HG03558 (cell line): ENCODE results near the gene DENND5A.
"Not testable (repeated sequence)": the region's sequence is repeated elsewhere in the genome, so short reads cannot be mapped to it uniquely, and the experiment has no call there.

Source experiments
- ATAC-seq: cut with Tn5 transposase; IDR thresholded peaks from one replicate; pipeline ENCODE4 v1.9.1; 2021; ENCODE audit warnings: moderate number of reproducible peaks; ENCODE audit not compliant: unreplicated experiment; ENCODE audit errors: extremely low read depth

The DENND5A gene

DNA sequence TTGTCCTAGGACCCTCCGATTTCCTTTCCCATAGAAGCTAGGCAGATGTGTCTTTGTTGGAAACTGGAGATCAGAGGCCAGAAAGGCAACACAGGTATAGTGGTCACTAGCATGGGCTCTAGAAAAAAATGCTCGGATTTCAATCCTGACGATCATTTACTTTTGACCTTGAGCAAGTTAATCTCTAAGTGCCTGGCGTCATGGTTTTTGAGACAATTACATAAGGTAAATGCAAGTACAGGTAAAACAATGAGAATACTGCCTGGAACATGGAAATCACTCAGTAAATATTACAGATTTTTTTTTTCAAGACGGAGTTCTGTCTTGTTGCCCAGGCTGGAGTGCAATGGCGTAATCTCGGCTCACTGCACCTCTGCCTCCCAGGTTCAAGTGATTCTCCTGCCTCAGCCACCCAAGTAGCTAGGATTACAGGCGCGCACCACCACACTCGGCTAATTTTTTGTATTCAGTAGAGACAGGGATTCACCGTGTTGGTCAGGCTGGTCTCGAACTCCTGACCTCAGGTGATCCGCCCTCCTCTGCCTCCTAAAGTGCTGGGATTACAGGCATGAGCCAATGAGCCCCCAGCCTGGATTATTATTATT lies 1.1 kb upstream of the DENND5A start:
- no peak for ATAC-seq

GRCh38 chr11:9264316-9265210 lies 587 bp downstream of the DENND5A start:
- no peak for ATAC-seq

DNA sequence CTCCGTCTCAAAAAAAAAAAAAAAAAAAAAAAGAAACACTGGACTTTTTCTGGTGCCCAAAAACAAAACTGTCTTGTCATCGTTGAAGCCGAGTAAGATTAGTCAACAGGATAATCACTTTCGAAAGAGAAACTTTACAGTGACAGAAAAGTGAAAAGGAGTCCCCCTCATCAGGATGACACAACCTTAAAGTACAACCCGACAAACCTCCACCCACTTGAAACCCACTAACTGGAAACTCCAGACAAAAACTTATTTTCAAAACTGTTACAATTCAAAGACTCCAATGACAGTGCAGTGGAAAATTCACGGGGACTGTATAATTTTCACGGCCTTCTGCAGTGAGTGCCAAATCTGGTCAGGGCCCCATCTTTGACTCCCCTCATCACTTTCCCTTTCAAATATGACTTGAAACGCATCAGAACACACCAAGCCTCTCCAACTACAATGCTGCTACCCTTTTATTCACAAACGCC lies 1.3 kb downstream of the DENND5A start:
- ATAC-seq: peak; percentile 64

DNA sequence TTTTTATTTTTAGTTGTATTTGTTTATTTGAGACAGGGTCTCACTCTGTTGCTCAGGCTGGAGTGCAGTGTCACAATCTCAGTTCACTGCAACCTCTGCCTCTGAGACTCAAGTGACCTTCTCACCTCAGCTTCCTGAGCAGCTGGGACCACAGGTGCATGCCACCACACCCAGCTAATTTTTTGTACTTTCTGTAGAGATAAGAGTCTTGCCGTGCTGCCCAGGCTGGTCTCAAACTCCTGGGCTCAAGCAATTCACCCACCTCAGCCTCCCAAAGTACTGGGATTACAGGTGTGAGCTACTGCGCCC lies 4.4 kb downstream of the DENND5A start:
- ATAC-seq: not testable (repeated sequence)

DNA sequence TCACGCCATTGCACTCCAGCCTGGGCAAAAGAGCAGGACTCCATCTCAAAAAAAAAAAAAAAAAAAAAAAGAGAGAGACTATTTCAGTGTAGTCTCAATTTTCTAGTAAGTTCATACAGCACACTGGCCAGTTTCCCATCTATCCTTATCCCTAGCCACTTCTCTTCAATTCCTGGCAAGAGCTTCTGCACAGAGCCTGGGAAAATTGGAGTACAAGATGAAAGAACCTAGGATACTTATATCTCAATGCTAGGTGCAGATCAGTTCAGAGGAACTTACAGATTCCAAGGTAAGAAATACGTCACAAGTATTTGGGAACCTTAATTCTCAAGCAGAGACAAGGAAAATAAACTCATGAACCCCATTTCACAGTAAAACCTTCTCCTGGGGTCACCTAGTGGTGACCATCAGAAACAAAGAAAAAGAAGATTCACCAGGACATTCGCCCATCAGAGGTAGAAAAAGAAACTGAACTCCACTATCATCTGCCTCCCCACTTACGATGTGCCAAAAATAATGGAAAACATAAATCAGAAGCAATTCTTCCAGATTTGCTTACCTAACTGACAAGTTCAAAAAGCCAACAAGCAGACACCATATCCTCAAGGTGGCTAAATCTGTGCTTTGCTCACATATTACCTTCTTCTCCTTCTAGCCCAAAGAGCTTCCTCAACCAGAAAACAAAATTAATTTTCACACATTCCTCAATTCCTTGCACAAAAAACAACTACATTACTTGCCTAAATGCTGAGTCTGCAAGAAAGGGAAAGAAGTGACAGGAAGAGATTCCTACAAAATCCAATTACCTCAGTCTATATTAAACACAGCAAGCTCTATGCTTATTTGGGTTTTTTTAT lies 4.9 kb downstream of the DENND5A start:
- ATAC-seq: no peak

DNA sequence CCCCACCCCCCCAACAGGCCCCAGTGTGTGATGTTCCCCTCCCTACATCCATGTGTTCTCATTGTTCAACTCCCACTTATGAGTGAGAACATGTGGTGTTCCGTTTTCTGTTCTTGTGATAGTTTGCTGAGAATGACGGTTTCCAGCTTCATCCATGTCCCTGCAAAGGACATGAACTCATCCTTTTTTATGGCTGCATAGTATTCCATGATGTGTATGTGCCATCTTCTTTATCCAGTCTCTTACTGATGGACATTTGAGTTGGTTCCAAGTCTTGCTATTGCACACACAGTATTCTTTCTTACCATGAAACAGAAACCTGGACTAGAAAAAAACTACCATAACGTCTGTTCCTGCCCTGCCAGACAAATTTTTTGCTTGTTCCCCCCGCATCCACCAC lies 6.9 kb downstream of the DENND5A start:
- ATAC-seq: not testable (repeated sequence)

- ATAC-seq: no peak
Measured at GRCh38 chr11:9254416-9254815, 10.7 kb downstream of the DENND5A start.

- no peak for ATAC-seq
Measured at GRCh38 chr11:9253086-9253485, 12.1 kb downstream of the DENND5A start.

- no peak for ATAC-seq
Measured at GRCh38 chr11:9251311-9251710, 13.8 kb downstream of the DENND5A start.

- peak; percentile 55 for ATAC-seq
Measured at GRCh38 chr11:9250139-9250582, 15.0 kb downstream of the DENND5A start.

DNA sequence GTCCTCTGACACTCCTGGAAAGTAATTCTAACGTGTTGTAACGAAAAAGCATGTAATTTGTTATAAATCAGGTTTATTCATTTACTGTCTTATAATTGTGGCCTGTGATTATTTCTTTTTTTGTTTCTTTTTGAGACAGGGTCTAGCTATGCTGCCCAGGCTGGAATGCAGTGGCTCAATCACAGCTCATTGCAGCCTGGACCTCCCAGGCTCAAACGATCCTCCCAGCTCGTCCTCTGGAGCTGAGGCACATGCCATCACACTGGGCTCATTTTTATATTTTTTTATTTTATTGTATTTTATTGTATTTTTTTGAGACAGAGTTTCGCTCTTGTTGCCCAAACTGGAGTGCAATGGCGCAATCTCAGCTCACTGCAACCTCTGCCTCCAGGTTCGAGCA lies 15.9 kb downstream of the DENND5A start:
- ATAC-seq: no peak

GRCh38 chr11:9247863-9248262 lies 17.3 kb downstream of the DENND5A start:
- ATAC-seq: no peak

GRCh38 chr11:9236242-9236641 lies 28.9 kb downstream of the DENND5A start:
- not testable (repeated sequence) for ATAC-seq

DNA sequence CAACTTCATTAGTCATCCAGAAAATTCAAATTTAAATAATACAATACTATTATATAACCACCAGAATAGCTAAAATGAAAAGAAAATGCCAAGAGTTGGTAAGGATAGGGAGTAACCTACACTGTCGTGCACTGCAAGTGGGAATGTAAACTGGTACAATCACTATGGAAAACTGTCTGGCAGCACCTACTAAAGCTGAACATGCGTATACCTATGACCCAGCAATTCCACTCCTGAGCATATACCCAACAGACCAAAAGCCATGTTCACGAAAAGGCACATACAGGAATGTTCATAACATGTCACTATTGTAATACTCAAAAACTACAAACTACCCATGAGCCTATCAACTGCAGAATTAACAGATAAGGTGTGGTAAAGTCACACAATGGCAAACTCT lies 32.7 kb downstream of the DENND5A start:
- ATAC-seq: no peak

DNA sequence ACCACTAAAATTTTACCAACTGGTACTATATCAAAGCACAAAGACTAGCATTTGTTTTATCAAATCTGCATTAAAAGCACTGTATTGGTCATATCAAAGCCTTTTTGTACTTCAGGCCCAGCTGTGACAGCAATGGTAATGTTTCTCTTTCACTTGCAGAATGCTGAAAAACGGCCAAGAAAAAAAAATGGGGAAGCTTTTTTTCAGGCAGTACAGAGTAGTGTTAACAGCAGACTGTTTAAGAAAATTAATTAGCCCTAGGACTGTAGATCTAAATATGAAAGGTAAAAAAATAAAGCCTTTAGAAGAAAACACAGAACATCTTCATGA lies 33.3 kb downstream of the DENND5A start:
- ATAC-seq: no peak

DNA sequence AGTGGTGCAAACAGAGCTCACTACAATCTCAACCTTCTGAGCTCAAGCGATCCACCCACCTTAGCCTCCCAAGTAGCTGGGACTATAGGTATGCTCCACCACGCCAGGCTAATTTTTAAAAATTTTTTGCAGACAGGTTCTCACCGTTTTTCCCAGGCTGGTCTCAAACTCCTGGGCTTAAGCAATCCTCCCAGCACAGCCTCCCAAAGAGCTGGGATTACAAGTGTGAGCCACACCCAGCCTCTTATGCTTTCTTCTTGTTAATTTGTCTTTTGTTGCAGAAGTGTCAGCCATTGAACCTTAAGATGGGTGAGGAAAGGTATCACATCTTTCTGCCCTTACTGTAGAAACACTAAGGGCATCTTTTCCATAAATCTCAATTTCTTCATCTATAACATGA lies 34.9 kb downstream of the DENND5A start:
- no peak for ATAC-seq

- ATAC-seq: no peak
Measured at GRCh38 chr11:9228091-9228490, 37.1 kb downstream of the DENND5A start.

DNA sequence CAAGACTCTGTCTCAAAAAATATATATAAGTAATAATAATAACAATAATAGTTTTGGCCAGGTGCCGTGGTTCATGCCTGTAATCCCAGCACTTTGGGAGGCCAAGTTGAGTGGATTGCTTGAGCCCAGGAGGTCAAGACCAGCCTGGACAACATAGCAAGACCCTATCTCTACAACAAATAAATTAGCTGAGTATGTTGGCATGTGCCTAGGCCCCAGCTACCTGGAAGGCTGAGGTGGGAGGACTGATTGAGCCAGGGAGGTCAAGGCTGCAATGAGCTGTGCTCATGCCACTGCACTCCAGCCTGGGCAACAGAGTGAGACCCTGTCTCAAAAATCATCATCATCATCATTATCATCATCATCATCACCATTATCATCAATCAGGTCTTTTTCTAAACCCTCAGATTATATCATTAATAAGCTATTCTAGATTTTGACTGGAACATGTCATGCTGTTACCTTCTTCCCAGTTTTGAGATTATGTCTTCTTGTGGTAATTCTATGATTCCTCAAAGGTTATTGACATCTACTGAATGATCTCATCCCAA lies 39.3 kb downstream of the DENND5A start:
- ATAC-seq: no peak

GRCh38 chr11:9222654-9223053 lies 42.5 kb downstream of the DENND5A start:
- ATAC-seq: no peak

GRCh38 chr11:9220853-9221252 lies 44.3 kb downstream of the DENND5A start:
- ATAC-seq: not testable (repeated sequence)

DNA sequence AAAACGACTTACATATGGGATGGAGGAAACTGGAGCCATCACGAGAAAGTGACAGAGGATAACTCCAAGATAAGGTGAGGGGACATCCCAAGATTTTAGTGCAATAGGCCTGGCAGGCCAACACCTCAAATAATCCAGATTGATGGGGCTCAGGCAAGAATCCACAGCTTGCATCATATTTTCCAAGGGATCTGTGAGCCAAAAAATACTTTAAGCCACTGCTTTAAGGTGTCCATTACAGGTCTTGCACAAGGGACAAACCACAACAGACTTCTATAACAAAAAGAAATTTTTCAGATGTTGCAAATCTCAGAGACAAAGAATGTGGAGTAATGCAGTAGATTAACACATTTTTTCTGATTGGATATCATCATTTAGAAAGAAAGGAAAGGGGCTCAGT lies 45.6 kb downstream of the DENND5A start:
- ATAC-seq: no peak
